A549 (cell line): ENCODE measurements around the gene SGO1. TPM values are rescaled to one million over a fixed set of nuclear protein-coding genes. Genes with fewer than 3 reads are reported as not detected.
"Not testable (repeated sequence)": the region's sequence is repeated elsewhere in the genome, so short reads cannot be mapped to it uniquely, and the experiment has no call there.

Experiments used
- ATAC-seq, 2 experiments: fragments of 200-7000 bp in 1 of 2; fragments of >200 bp in 1 of 2; cut with Nextera tagmentation in 1 of 2; cut with Tn5 transposase in 1 of 2; 3 replicates each; pipeline versions ENCODE4 v1.8.0 to v1.9.1; 2018 to 2020; ENCODE audit warnings: mild to moderate bottlenecking in 1 of 2, moderate library complexity in 1 of 2
- CTCF ChIA-PET: fragments of 300-600 bp; sonication (Branson Sonifier 250); formaldehyde crosslinking; extraction: SDS; loops from one replicate; lab custom pipeline; 2021; ENCODE audit warnings: antibody characterized with exemption, inconsistent platforms; lab: Yijun Ruan, JAX
- POLR2A ChIA-PET: fragments of 350-600 bp; formaldehyde crosslinking; extraction: SDS; loops from one replicate; lab custom pipeline; 2021; ENCODE audit warnings: antibody characterized with exemption, inconsistent platforms; lab: Yijun Ruan, JAX
- DNase-seq, 2 experiments: peaks; one replicate each; pipeline versions ENCODE4 v3.0.0 to v3.0.0-alpha.2; 2011 to 2016; ENCODE audit warnings: low read depth in 1 of 2, low spot score in 1 of 2
- FAIRE-seq: peaks from 2 replicates; lab custom pipeline; 2011; peaks lifted over from hg19 to GRCh38; lab: Jason Lieb, UNC
- H3K27ac ChIP-seq, 2 experiments: fragments of >200 bp; sonication (Bioruptor Twin); formaldehyde crosslinking; 3 replicates each; pipeline ENCODE4 v1.5.1; 2016 to 2017
- H3K4me1 ChIP-seq: fragments of >200 bp; sonication (Bioruptor Twin); formaldehyde crosslinking; 3 replicates; pipeline ENCODE4 v1.6.1; 2016
- H3K4me2 ChIP-seq: fragments of >200 bp; sonication (Bioruptor Twin); formaldehyde crosslinking; 3 replicates; pipeline ENCODE4 v1.6.1; 2016
- H3K4me3 ChIP-seq: fragments of >200 bp; sonication (Bioruptor Twin); formaldehyde crosslinking; 3 replicates; pipeline ENCODE4 v1.5.1; 2016
- H3K9me3 ChIP-seq: fragments of >200 bp; sonication (Bioruptor Twin); formaldehyde crosslinking; 3 replicates; pipeline ENCODE4 v1.6.1; 2016
- CBX2 ChIP-seq: fragments of 200-600 bp; sonication (generic); IDR thresholded peaks from 2 replicates; pipeline ENCODE4 v1.6.1; 2016; ENCODE audit warnings: low read depth, mild to moderate bottlenecking, borderline replicate concordance
- CHD4 ChIP-seq: fragments of 200-600 bp; sonication (generic); IDR thresholded peaks from 2 replicates; pipeline ENCODE4 v1.6.1; 2016; ENCODE audit warnings: antibody characterized with exemption, mild to moderate bottlenecking, borderline replicate concordance
- HDAC2 ChIP-seq: fragments of 200-600 bp; sonication (generic); IDR thresholded peaks from 2 replicates; pipeline ENCODE4 v1.6.1; 2016
- HEYL ChIP-seq: fragments of 250-450 bp; sonication (Bioruptor Pico); IDR thresholded peaks from 2 replicates; pipeline ENCODE4 v1.8.0; 2021; ENCODE audit warnings: mild to moderate bottlenecking, moderate library complexity
- HOXB13 ChIP-seq: fragments of 250-450 bp; sonication (Bioruptor Pico); IDR thresholded peaks from 2 replicates; pipeline ENCODE4 v1.5.0; 2020; ENCODE audit warnings: low read depth, mild to moderate bottlenecking, moderate library complexity
- HOXB5 ChIP-seq: fragments of 250-450 bp; sonication (Bioruptor Pico); IDR thresholded peaks from 2 replicates; pipeline ENCODE4 v1.5.0; 2020; ENCODE audit warnings: mild to moderate bottlenecking, moderate library complexity
- JUNB ChIP-seq: fragments of >200 bp; sonication (Bioruptor Twin); formaldehyde crosslinking; IDR thresholded peaks from 2 replicates; pipeline ENCODE4 v1.6.1; 2016
- KDM5A ChIP-seq: fragments of 200-600 bp; sonication (generic); IDR thresholded peaks from 2 replicates; pipeline ENCODE4 v1.6.1; 2016; ENCODE audit warnings: antibody characterized with exemption, mild to moderate bottlenecking
- RNF2 ChIP-seq: fragments of 200-600 bp; sonication (generic); IDR thresholded peaks from 2 replicates; pipeline ENCODE4 v1.6.1; 2016; ENCODE audit warnings: low read depth, mild to moderate bottlenecking, antibody characterized with exemption, moderate library complexity, borderline replicate concordance
- ZNF302 ChIP-seq: fragments of 250-450 bp; sonication (Bioruptor Pico); IDR thresholded peaks from 2 replicates; pipeline ENCODE4 v1.9.0; 2021; ENCODE audit warnings: inconsistent platforms, mild to moderate bottlenecking, moderate library complexity
- WGBS: methylation state at CpG from one replicate; pipeline ENCODE4 v1.1.6; 2017; ENCODE audit errors: missing lambda C conversion rate; 5-methylcytosine and 5-hydroxymethylcytosine counted together
- polyA plus RNA-seq, 4 experiments: library from polyadenylated mRNA; depleted of rRNA in 3 of 4; stranded (reverse); fragments of >200 nt; fragmentation: RNase III in 1 of 4; extraction: RNeasy Plus Mini Kit Qiagen cat#74134 plus additional on column Dnase treatment in 1 of 4; gene quantifications; 2 replicates in 3 of 4; 3 replicates in 1 of 4; pipeline ENCODE4 v1.2.3, GENCODE V29; 2011 to 2017
- TF ChIP-seq, protein P1 (sequence below): fragments of 250-450 bp; sonication (Bioruptor Pico); IDR thresholded peaks from 2 replicates; pipeline ENCODE4 v1.5.0; 2021; ENCODE audit warnings: mild to moderate bottlenecking, moderate library complexity, borderline replicate concordance
- TF ChIP-seq, protein P2 (sequence below): fragments of 450-650 bp; IDR thresholded peaks from 2 replicates; pipeline ENCODE4 v1.6.1; 2014; ENCODE audit warnings: antibody characterized with exemption
- TF ChIP-seq, protein P3 (sequence below): IDR thresholded peaks from 2 replicates; pipeline ENCODE4 v1.6.1; 2012

SGO1 gene
- polyA plus RNA-seq, 2 of the 4 experiments (the other 2 are of a cell fraction) = 17.1 to 25.2 TPM

DNA sequence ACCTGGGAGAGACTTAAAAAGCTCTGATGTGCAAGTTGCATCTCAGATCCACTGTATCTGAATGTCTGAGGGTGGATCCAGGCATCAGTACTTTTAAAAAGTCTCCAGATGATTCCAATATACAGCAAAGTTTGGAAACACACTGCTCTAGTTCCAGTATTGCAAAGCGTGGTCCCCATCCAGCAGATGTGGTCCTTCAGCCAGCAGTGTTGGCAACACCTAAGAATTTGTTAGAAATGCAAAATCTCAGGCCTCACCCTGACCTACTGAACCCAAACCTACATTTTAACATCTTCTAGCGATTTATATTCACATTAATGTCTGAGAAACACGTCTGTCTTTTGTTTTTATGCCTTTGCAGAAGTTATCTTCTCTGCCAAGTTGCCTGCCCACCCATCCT is 32.2 kb upstream of the SGO1 start:
- no peaks in the 10 kb centered on the region for H3K9me3 ChIP-seq
- no peak overlapping the region for H3K27ac ChIP-seq
- WGBS = 1% methylated on average over 3 of the region's 3 CpGs
- DNase-seq = no peak
- no peak for TF ChIP-seq HOXB13
- no peak for TF ChIP-seq CBX2
- TF ChIP-seq HOXB5 (CRISPR knock-in tag) = no peak
- TF ChIP-seq, protein P1, sequence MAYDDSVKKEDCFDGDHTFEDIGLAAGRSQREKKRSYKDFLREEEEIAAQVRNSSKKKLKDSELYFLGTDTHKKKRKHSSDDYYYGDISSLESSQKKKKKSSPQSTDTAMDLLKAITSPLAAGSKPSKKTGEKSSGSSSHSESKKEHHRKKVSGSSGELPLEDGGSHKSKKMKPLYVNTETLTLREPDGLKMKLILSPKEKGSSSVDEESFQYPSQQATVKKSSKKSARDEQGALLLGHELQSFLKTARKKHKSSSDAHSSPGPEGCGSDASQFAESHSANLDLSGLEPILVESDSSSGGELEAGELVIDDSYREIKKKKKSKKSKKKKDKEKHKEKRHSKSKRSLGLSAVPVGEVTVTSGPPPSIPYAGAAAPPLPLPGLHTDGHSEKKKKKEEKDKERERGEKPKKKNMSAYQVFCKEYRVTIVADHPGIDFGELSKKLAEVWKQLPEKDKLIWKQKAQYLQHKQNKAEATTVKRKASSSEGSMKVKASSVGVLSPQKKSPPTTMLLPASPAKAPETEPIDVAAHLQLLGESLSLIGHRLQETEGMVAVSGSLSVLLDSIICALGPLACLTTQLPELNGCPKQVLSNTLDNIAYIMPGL (CRISPR knock-in tag) = no peak
- TF ChIP-seq, all 56 proteins: peak for 0
- ChIA-PET POLR2A (no interaction called here), CTCF (interaction anchor here (1.3 kb wide), 1 partner anchor 8 kb away, joined by 4 read pairs; no protein-coding TSS in a partner anchor)
- H3K4me3 ChIP-seq = no peak overlapping the region
- no peak overlapping the region for H3K4me2 ChIP-seq
- FAIRE-seq (no peak), ATAC-seq (no peak)
- no peaks in the 10 kb centered on the region for H3K4me1 ChIP-seq

DNA sequence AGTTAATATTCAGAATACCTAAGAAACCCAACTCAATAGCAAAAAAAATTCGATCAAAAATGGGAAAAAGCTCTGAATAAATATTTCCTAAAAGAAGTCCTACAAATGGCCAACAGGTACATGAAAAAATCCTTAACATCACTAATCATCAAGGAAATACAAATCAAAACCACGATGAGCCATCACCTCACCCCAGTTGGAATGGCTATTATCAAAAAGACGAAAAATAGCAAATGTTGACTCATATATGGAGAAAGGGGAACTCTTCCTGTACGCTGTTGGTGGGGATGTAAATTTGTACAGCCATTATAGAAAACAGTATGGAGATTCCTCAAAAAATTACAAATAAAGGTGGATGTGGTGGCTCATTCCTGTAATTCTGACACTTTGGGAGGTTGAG is 29.6 kb upstream of the SGO1 start:
- H3K4me1 ChIP-seq = no peaks in the 10 kb centered on the region
- TF ChIP-seq, protein P2, sequence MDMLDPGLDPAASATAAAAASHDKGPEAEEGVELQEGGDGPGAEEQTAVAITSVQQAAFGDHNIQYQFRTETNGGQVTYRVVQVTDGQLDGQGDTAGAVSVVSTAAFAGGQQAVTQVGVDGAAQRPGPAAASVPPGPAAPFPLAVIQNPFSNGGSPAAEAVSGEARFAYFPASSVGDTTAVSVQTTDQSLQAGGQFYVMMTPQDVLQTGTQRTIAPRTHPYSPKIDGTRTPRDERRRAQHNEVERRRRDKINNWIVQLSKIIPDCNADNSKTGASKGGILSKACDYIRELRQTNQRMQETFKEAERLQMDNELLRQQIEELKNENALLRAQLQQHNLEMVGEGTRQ = no peak
- no peak for TF ChIP-seq RNF2
- TF ChIP-seq KDM5A = no peak
- no peak for TF ChIP-seq ZNF302 (CRISPR knock-in tag)
- no peak for TF ChIP-seq CHD4
- TF ChIP-seq, protein P3, sequence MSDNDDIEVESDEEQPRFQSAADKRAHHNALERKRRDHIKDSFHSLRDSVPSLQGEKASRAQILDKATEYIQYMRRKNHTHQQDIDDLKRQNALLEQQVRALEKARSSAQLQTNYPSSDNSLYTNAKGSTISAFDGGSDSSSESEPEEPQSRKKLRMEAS = no peak
- no peak for TF ChIP-seq HEYL
- no peak for TF ChIP-seq JUNB
- TF ChIP-seq HDAC2 = no peak
- H3K4me2 ChIP-seq = no peak overlapping the region
- WGBS = 8% methylated on average over 4 of the region's 4 CpGs
- no peak for DNase-seq
- H3K9me3 ChIP-seq = no peaks in the 10 kb centered on the region
- ChIA-PET POLR2A (no interaction called here), CTCF (no interaction called here)
- ATAC-seq = no peak
- no peak for FAIRE-seq
- H3K4me3 ChIP-seq = no peak overlapping the region
- no peak overlapping the region for H3K27ac ChIP-seq

DNA sequence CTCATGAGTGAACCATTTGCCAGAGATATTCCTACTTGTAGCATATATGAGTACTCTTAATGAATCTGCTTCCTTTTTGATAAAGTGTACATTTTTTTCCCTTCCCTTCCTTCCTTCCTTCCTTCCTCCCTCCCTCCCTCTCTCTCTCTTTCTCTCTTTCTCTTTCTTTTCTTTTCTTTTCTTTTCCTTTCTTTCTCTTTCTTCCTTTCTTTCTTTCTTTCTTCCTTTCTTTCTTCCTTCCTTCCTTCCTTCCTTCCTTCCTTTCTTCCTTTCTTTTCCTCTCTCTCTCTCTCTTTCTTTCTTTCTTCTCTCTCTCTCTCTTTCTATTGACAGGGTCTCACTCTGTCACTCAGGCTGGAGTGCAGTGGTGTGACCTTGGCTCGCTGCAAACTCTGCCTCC is 27.5 kb upstream of the SGO1 start:
- H3K9me3 ChIP-seq, H3K27ac ChIP-seq, DNase-seq, FAIRE-seq, H3K4me3 ChIP-seq, H3K4me2 ChIP-seq, H3K4me1 ChIP-seq, CTCF ChIA-PET, POLR2A ChIA-PET, ATAC-seq: not testable (repeated sequence)
- WGBS = 21% methylated on average over 1 of the region's 1 CpG

DNA sequence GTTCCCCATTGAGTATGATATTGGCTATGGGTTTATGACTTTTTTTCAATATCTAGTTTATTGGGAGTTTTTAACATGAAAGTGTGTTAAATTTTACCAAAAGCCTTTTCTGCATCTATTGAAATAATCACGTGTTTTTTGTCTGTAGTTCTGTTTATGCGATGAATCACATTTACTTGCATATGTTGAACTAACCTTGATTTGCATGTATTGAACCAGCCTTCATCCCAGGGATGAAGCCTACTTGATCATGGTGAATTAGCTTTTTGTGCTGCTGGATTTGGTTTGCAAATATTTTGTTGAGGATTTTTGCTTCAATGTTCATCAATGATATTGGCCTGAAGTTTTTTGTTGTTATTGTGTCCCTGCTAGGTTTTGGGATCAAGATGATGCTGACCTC is 21.9 kb upstream of the SGO1 start:
- H3K4me3 ChIP-seq, H3K27ac ChIP-seq, DNase-seq, ATAC-seq, H3K9me3 ChIP-seq, H3K4me1 ChIP-seq, POLR2A ChIA-PET, H3K4me2 ChIP-seq, FAIRE-seq: not testable (repeated sequence)
- WGBS = 49% methylated on average over 2 of the region's 2 CpGs
- CTCF ChIA-PET = interaction anchor here (1.8 kb wide), 1 partner anchor 16 kb away, joined by 4 read pairs; no protein-coding TSS in a partner anchor

DNA sequence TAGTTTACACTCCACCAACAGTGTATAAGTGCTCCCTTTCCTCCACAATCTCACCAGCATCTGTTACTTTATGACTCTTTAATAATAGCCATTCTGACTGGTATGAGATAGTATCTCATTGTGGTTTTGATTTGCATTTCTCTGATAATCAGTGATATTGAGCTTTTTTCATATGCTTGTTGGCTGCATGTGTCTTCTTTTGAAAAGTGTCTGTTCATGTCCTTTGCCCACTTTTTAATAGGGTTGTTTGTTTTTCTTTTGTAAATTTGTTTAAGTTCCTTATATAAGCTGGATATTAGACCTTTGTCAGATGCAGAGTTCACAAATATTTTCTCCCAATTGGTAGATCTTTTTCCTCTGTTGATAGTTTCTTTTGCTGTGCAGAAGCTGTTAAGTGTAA is 19.9 kb upstream of the SGO1 start:
- H3K27ac ChIP-seq, FAIRE-seq, CTCF ChIA-PET, DNase-seq, H3K4me2 ChIP-seq, POLR2A ChIA-PET, H3K9me3 ChIP-seq, H3K4me1 ChIP-seq, H3K4me3 ChIP-seq, ATAC-seq: not testable (repeated sequence)
